ENCODE measurements around the gene TADA1.
"Not testable (repeated sequence)": the region's sequence is repeated elsewhere in the genome, so short reads cannot be mapped to it uniquely, and the experiment has no call there.

TADA1 gene

DNA sequence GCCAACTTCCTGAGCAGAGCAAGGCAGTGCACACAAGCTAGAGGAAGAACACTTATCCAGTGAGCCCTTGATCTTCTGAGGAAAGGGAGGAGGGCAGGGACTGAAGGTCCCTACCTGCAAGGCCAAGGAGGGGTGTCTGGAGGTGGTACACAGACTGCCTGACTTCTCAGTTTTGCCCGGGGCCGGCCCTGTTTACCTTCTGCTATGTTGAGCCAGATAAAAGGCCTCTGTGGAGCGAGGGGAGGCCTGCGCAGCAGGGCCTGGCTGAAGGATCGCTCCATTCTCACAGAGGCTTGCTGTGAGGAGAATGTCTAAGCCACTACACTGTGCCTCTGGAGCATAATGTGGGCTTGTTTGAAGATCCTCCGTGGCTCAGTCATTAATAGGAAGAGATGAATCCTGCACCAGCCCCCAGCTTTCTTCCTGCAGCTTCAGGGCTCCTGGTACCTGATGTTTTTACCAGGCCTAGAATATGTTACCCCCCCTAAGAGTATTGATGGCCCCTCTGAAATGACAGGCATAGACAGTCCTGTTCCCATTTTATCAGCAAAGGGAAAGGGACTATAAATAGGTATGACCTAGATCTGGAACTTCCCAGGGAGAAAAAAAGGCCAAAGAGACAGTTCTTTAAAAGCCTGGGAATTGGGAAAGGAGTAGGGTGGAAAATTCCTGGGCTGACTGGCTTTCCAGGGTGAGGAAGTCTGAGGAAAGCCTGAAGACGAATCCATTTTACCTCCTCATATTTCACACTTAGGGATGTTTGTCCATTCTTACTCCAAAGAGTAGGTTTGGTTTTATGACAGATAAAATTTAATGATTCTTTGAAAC lies 32.1 kb downstream of the TADA1 start:
- DNase-seq (ENCODE audit: low read depth in 3 of 3), result no peak

DNA sequence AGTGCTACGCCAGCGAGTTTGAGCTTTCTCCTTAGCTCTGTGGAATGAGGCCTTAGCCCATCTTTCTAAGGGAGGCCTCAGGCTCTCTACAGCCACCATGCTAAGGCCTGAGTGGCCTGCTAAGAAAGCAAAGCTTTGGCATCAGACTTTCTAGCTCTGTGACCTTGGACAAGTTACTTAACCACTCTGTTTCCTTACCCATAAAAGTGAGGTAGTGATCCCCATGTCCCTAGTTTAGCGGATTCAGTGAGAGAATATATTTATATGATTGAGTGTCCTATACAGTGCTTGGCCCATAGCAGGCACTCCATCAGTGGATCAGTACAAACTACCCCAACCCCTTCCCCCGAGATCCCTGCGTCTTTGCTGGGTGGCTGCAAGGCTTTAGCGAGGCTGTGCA lies 32.7 kb downstream of the TADA1 start:
- no peak for DNase-seq (ENCODE audit: low read depth in 3 of 3)

DNA sequence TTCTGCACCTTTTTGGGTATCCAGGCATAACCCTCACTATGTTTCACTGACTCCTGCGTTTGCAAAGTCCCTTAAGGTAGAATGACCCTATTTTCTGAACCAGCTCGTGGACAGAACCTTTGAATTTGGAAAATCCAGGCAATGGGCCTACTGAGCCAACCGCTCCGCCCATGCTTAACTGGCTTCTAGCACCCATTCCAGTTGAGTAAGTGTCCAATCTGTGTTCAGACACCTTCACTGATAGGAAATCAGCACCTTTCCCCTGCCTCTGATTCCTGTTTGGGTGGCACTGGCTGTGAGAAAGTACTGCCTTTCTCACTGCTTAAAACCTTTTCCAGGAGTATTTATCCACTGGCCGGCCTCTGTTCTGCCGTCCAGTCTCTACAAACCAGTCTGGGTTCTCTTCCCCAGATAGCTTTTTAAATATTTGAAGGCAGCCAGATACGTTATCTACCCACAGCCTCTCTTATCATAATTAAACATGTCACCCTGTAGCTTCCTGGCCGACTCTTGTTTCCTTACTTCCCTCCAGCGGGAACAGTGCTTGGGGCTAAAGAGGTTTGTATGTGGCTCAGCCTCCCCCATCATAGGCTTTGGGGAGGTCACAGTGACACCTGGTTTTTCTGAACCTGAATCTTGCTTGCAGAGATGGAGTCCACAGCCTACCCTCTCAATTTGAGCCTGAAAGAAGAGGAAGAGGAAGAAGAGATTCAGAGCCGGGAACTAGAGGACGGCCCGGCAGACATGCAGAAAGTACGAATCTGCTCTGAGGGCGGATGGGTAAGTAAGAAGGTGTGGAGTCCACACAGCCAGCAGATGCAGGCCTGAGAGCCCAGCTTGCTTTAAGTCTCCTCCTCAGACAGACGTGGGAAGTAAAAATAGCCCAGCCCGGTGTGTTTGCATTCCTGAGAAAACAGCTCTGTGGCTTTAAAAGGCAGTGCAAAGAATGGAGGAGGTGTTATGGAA lies 35.5 kb downstream of the TADA1 start:
- no peak for DNase-seq (ENCODE audit: low read depth in 3 of 3)

DNA sequence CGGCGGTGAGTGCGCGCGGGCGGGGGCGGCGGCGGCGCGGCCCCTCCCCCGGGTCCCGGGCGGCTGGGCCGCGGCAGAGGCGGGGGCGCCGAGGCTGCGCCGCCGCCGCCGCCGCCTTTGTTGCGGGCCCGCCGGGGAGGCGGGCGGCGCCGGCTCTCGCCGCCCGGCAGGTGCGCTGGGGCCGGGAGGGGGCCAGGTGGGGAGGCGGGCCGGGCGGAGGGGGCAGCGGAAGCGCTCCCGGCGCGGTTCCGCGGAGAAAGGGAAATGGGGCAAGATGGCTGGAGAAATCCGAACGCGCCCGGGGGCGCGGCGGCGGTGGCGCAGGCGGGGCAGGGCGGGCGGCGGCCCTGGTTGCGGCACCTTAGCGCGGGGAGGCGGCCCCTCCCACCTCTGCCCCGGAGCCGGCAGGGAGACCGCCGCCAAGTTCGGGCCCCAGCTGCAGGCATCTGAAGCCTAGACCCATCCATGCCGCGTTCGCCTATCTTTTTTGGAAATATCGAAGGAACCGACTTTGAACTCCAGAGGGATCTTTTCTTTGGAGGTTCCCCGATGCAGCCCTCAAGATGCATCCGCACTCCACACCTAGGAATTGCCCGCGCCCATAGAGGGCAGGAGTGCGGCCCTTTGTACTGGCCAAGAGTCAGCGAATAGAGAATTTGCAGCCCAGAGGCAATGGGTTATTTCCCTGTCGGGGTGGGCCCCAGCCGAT lies 36.3 kb downstream of the TADA1 start:
- peak; percentile 33 to 38 (median 35) for DNase-seq (ENCODE audit: low read depth in 3 of 3)

DNA sequence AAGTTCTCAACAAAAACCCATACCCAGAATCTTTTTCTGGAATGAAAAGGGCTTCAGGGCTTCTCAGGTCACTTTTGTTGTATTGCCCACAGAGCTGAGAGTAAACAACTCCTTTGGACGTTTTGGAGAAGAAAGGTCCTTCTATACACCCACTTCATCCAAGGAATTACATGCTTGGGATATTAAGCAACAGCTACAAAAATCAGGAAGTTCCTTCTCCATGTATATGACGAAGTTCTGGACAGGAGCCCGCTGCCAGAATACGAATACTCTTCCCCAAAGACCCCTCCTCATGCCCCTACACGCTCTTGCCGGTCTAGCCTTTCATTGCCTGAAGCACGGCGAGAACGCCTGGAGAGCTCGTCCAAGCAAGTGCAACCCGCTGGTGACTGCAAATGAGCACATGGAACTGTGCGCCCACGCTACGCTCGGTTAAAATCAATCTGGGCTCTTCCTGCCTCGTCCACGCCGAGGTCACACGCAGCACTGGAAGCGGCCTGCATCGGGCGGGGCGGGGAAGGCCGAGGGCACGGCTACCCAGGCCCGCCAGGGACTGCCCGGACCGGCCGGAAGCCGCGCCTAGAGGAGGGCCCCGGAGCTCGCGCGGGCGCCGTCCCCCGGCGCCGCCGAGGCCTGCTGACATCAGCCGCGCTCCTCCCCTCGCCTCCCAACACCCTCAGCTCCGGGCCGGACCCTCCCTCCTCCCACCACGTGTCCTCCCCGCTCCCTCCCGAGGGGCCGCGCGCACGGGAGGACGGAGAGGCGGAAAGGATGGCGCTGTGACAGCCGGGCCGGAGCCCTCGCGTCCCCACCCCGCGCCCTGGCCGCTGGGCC lies 37.1 kb downstream of the TADA1 start, which contains the start of gene POGK:
Gene POGK, plus strand, starts transcription at position 710 of the 834 bp plus-strand sequence. CDS start 1,482 bp downstream, outside the sequence.
- peak; percentile 68 to 75 (median 74) for DNase-seq (ENCODE audit: low read depth in 3 of 3)

DNA sequence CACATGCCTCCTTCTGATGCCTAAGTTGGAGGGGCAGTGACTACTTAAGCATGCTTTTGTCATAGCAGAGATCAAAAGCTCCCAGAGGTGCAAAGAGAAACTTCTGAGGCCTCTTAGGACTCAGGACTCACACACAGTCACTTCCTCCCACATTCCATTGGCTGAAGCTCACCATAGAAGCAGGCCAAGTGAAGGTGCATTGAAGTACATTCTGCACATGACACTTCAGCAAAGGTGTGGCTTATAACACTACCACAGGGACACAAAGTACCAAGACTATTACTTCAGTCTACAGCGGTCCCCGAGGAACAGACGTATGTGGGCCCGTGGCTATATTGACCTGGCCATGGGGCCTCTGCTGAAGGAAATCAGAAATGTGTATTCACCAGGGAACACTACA lies 39.3 kb downstream of the TADA1 start:
- no peak for DNase-seq (ENCODE audit: low read depth in 3 of 3)

DNA sequence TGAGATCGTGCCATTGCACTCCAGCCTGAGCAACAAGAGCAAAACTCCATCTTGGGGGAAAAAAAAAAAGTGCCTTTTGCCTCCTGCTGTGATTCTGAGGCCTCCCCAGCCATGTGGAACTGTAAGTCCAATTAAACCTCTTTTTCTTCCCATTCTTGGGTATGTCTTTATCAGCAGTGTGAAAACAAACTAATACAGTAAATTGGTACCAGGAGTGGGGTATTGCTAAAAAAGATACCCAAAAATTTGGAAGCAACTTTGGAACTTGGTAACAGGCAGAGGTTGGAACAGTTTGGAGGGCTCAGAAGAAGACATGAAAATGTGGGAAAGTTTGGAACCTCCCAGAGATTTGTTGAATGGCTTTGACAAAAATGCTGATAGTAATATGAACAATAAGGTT lies 46.3 kb downstream of the TADA1 start:
- DNase-seq (ENCODE audit: low read depth in 3 of 3), result not testable (repeated sequence)

DNA sequence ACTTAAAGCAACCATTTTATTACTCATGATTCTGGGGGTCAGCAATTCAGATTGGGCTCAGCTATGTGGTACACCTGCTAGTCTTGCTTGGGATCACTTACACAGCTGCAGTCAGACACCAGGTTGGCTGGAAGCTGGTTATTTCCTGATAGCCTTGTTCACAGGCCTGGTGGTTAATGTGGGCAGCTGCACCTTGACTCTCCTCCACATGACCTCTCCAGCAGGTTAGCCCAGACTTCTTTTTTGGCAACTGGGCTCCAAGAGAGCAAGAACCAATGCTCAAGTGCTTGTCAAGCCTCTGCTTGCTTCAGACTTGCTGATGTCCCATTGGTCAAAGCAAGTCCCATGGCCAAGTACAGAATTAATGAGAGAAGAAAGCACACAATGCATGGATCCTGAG lies 48.6 kb downstream of the TADA1 start:
- DNase-seq (ENCODE audit: low read depth in 3 of 3), result no peak

DNA sequence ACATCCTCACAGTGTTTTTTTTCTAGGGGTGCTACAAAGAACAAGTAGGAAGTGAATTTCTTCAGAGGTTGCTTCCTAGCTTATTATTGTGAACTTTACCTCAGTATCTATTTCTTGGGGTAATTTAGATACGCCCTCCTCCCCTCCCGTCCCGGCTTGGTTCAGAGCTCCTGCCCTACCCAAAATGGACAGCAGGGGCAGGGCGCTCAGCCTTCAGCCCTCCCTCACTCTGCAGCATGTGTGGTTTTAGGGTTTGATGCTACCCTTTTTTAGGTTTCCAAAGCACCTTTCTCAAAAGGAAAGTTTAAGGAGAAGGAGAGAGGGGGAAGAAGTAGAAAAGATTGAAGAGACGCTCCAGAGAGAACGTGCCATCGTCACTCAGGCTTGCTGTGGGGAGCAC lies 53.7 kb downstream of the TADA1 start:
- DNase-seq (ENCODE audit: low read depth in 3 of 3), result no peak

DNA sequence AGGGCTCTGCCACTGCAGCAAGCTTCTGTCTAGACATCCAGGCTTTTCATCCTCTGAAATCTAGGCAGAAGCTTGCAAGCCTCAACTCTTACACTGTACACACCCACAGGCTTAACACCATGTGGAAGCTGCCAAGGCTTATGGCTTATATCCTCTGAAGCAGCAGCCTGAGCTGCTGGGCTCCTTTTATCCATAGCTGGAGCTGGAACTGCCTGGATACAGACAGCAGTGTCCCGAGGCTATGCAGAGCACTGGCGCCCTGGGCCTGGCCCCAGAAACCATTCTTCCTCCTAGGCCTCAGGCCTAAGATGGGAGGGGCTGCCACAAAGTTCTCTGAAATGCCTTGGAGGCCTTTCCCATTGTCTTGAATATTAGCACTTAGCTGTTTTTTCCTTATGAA lies 56.1 kb downstream of the TADA1 start:
- no peak for DNase-seq (ENCODE audit: low read depth in 3 of 3)

DNA sequence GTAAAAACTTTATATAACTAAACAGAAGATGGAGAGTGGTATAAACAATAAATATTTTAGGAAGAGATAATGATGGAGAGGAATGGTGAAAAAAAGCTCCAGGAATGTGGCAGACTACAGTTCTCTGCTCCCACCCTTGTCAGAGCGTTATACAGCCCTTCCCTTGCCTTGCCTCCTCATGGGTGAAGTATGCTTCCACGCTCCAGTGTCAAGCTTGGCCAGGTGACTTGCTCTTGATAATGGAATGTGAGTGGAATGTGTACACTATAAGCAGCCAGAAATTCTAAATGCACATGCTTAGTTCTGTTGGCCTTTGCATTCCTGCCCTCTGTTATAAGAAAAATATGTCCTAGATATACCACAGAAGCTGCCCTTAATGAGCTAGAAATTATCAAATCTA lies 61.5 kb downstream of the TADA1 start:
- no peak for DNase-seq (ENCODE audit: low read depth in 3 of 3)

DNA sequence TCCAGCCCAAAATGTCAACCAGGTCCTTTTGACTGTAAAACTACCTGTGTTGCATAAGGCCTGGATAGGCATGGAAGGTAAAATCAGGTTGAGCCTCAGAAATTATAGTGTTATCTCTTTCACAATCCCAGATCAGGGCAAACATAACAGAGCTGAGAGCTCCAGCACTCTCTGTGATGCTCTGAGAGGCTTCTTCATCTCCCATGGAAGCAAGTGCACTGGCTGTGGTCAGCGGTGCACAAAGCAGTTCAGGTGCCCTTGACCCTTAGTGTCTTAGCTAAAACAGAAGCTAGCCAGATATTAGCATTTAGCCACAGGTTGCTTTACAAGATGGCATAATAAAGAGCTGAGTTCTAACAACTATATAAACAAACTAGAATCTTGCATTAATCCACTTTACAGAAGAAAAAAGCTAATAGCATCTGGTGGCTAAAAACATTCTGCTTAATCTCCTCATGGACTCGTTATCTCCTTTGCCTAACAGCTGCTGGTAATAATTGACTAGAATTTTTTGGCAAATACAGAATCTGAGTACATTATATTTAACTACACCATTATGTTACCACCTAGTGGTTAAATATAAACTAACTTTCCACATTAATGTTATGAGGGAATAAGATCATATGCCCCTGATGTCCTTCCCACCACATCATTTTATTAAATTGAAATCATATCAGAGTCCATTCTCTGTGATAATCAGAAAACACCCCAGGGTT lies 62.4 kb downstream of the TADA1 start:
- no peak for DNase-seq (ENCODE audit: low read depth in 3 of 3)

DNA sequence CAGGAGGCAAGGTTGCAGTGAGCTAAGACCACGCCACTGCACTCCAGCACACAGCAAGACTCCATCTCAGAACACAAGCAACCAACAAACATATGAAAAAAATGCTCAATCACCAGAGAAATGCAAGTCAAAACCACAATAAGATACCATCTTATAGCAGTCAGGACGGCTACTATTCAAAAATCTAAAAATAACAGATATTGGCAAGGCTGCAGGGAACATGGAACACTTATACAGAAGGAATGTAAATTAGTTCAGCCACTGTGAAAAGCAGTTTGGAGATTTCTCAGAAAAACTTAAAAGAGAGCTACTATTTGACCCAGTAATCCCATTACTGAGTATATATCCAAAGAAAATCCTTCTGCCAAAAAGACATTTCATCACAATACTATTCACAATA lies 64.4 kb downstream of the TADA1 start:
- DNase-seq (ENCODE audit: low read depth in 3 of 3), result no peak

DNA sequence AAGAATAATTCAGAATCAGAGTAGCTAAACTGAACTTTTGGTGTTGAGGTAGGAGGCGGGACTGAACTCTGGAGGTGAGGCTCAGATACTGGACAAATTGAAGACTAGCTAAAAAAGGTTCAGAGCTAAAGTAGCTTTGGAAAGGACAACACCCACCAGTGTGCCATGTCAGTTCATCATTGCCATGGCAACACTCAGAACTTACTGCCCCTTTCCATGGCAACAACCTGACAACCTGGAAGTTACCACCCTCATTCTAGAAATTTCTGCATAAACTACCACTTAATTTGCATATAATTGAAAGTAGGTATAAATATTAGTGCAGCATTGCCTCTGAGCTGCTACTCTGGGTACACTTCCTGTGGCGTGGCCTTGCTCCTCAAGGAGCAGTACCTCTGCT lies 67.1 kb downstream of the TADA1 start:
- no peak for DNase-seq (ENCODE audit: low read depth in 3 of 3)
